HFF-Myc (cell line): ENCODE results near the gene PTPRN2.

ENCODE experiments used
- DNase-seq: peaks from one replicate; pipeline ENCODE4 v3.0.0-alpha.2; 2011; ENCODE audit warnings: low read depth; ENCODE audit errors: extremely low read depth
- H3K4me3 ChIP-seq: replicated peaks from 2 replicates; pipeline ENCODE4 v1.5.1; 2011; ENCODE audit warnings: low read depth, mild to moderate bottlenecking, control low read depth, low read length
- TF ChIP-seq, protein P1 (sequence below): IDR thresholded peaks from 2 replicates; pipeline ENCODE4 v1.5.1; 2012; ENCODE audit warnings: mild to moderate bottlenecking, low read depth, low read length, control low read depth; ENCODE audit errors: missing control alignments

Gene PTPRN2

GRCh38 chr7:158586499-158587161 lies 993 bp downstream of the PTPRN2 start:
- DNase-seq: no peak
- TF ChIP-seq, protein P1, sequence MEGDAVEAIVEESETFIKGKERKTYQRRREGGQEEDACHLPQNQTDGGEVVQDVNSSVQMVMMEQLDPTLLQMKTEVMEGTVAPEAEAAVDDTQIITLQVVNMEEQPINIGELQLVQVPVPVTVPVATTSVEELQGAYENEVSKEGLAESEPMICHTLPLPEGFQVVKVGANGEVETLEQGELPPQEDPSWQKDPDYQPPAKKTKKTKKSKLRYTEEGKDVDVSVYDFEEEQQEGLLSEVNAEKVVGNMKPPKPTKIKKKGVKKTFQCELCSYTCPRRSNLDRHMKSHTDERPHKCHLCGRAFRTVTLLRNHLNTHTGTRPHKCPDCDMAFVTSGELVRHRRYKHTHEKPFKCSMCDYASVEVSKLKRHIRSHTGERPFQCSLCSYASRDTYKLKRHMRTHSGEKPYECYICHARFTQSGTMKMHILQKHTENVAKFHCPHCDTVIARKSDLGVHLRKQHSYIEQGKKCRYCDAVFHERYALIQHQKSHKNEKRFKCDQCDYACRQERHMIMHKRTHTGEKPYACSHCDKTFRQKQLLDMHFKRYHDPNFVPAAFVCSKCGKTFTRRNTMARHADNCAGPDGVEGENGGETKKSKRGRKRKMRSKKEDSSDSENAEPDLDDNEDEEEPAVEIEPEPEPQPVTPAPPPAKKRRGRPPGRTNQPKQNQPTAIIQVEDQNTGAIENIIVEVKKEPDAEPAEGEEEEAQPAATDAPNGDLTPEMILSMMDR: no peak
- no peak overlapping the region for H3K4me3 ChIP-seq

- H3K4me3 ChIP-seq: no peak overlapping the region
- TF ChIP-seq, protein P1: no peak
- no peak for DNase-seq
These were observed 1.7 kb downstream of the PTPRN2 start for GRCh38 chr7:158585721-158586498.

- TF ChIP-seq, protein P1: no peak
- H3K4me3 ChIP-seq: no peak overlapping the region
- DNase-seq: no peak
These were observed 3.2 kb downstream of the PTPRN2 start for GRCh38 chr7:158584407-158584806.

DNA sequence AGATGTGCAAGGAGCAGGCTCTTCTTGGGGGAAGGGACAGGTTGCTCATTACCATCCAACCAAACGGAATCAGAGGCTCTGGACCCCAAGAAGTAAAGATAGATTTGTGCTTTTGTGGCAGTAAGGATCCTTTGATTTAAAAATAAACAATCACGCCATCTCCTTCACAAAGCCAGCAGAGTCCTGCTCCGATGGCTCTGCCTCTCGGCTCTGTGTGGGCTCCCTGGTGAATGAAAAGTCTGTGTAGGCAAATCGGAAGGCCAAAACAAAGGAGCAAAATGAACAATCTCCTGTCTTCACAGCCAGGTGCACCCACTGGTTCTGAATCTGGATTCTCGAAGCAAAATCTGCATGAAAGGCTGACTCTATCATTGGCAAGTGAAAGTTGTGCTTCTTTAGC lies 3.8 kb downstream of the PTPRN2 start:
- no peak overlapping the region for H3K4me3 ChIP-seq
- TF ChIP-seq, protein P1: no peak
- no peak for DNase-seq

- no peak overlapping the region for H3K4me3 ChIP-seq
- no peak for DNase-seq
- TF ChIP-seq, protein P1: no peak
These were observed 4.5 kb downstream of the PTPRN2 start for GRCh38 chr7:158583143-158583542.

GRCh38 chr7:158582089-158582456 lies 5.5 kb downstream of the PTPRN2 start:
- H3K4me3 ChIP-seq: no peak overlapping the region
- DNase-seq: no peak
- TF ChIP-seq, protein P1: no peak
